GM12878 (cell line): ENCODE results near the gene MYBL2. TPM values are rescaled to one million over a fixed set of nuclear protein-coding genes. Genes with fewer than 3 reads are reported as not detected.

Experiments used
- ATAC-seq: fragments of 200-7000 bp; cut with Tn5 transposase; 3 replicates; pipeline ENCODE4 v1.9.1; 2020; ENCODE audit warnings: mild to moderate bottlenecking, moderate library complexity
- BruUV-seq: library from RNA; stranded (reverse); fragments of 400-500 nt; replicated peaks from 2 replicates; lab custom pipeline; 2021; lab: Mats Ljungman, UMichigan
- CTCF ChIA-PET: fragments of 300-600 bp; sonication (Branson Sonifier 250); formaldehyde crosslinking; extraction: SDS; loops from one replicate; lab custom pipeline; 2021; ENCODE audit warnings: inconsistent platforms; lab: Yijun Ruan, JAX
- POLR2A ChIA-PET: fragments of 350-600 bp; formaldehyde crosslinking; extraction: SDS; loops from one replicate; lab custom pipeline; 2021; ENCODE audit warnings: inconsistent platforms; lab: Charles Lee
- RAD21 ChIA-PET: fragments of 300-600 bp; sonication (Branson Sonifier 250); formaldehyde crosslinking; loops from one replicate; lab custom pipeline; 2023; ENCODE audit warnings: antibody characterized with exemption; ENCODE audit not compliant: unreplicated experiment; lab: Charles Lee
- SMC1A ChIA-PET: fragments of 300-600 bp; sonication (Branson Sonifier 250); formaldehyde crosslinking; loops from one replicate; lab custom pipeline; 2023; ENCODE audit not compliant: unreplicated experiment, uncharacterized antibody; lab: Charles Lee
- DNase-seq: peaks from one replicate; pipeline ENCODE4 v3.0.0-alpha.2; 2011; ENCODE audit warnings: low read depth, low spot score
- FAIRE-seq: peaks from 3 replicates; lab custom pipeline; 2011; peaks lifted over from hg19 to GRCh38; lab: Jason Lieb, UNC
- H2AFZ ChIP-seq: 2 replicates; pipeline ENCODE4 v1.6.0; 2011; ENCODE audit warnings: low read depth, low read length, control low read depth; ENCODE audit not compliant: control insufficient read depth
- H3K27ac ChIP-seq: 2 replicates; pipeline ENCODE4 v1.5.1; 2011; ENCODE audit warnings: control low read depth; ENCODE audit not compliant: control insufficient read depth, insufficient read depth
- H3K27me3 ChIP-seq, 2 experiments: replicated peaks in 1 of 2; 2 replicates each; pipeline versions ENCODE4 v1.6.0 to v1.6.1; 2011; ENCODE audit warnings: low read length in 1 of 2; ENCODE audit not compliant: control insufficient read depth in 2 of 2, insufficient read depth in 2 of 2
- H3K36me3 ChIP-seq, 2 experiments: 2 replicates each; pipeline ENCODE4 v1.5.1; 2011; ENCODE audit warnings: low read length in 1 of 2; ENCODE audit not compliant: control insufficient read depth in 2 of 2, insufficient read depth in 2 of 2
- H3K4me1 ChIP-seq: 2 replicates; pipeline ENCODE4 v1.6.1; 2011; ENCODE audit warnings: mild to moderate bottlenecking, low read length, moderate library complexity, mixed read lengths; ENCODE audit not compliant: control insufficient read depth, insufficient read depth
- H3K4me2 ChIP-seq: 2 replicates; pipeline ENCODE4 v1.6.0; 2011; ENCODE audit warnings: control low read depth; ENCODE audit not compliant: control insufficient read depth, insufficient read depth
- H3K4me3 ChIP-seq: fragments of 200-600 bp; sonication (generic); 2 replicates; pipeline ENCODE4 v1.5.1; 2016
- H3K79me2 ChIP-seq: 2 replicates; pipeline ENCODE4 v1.6.0; 2011; ENCODE audit warnings: low read length; ENCODE audit not compliant: control insufficient read depth, insufficient read depth
- H3K9ac ChIP-seq: 2 replicates; pipeline ENCODE4 v1.8.0; 2011; ENCODE audit warnings: low read length, control low read depth, mixed read lengths; ENCODE audit not compliant: control insufficient read depth, insufficient read depth
- H3K9me3 ChIP-seq: replicated peaks from 3 replicates; pipeline ENCODE4 v1.5.1; 2011; ENCODE audit warnings: mild to moderate bottlenecking, low read length; ENCODE audit not compliant: control insufficient read depth, insufficient read depth
- H4K20me1 ChIP-seq: 2 replicates; pipeline ENCODE4 v1.6.0; 2011; ENCODE audit not compliant: control insufficient read depth, insufficient read depth
- BMI1 ChIP-seq: fragments of 450-650 bp; IDR thresholded peaks from 2 replicates; pipeline ENCODE4 v1.6.1; 2016; ENCODE audit warnings: mild to moderate bottlenecking, moderate library complexity, borderline replicate concordance
- CBFB ChIP-seq: IDR thresholded peaks from 2 replicates; pipeline ENCODE4 v1.6.1; 2016; ENCODE audit warnings: antibody characterized with exemption, low read depth
- CEBPB ChIP-seq, 2 experiments: fragments of 150-350 bp in 1 of 2; IDR thresholded peaks; 2 replicates each; pipeline ENCODE4 v1.6.1; 2012 to 2014; ENCODE audit warnings: low read depth in 2 of 2, low read length in 2 of 2, borderline replicate concordance in 1 of 2, inconsistent platforms in 1 of 2
- CHD1 ChIP-seq: IDR thresholded peaks from 2 replicates; pipeline ENCODE4 v1.6.1; 2012; ENCODE audit warnings: low read depth, low read length, improper control_type of control experiment
- EGR1 ChIP-seq, 2 experiments: IDR thresholded peaks; 1 replicate in 1 of 2; 2 replicates in 1 of 2; pipeline ENCODE4 v1.6.1; 2011 to 2012; ENCODE audit warnings: low read depth in 2 of 2, low read length in 2 of 2, borderline replicate concordance in 1 of 2, mild to moderate bottlenecking in 1 of 2, moderate library complexity in 1 of 2
- FOXM1 ChIP-seq: IDR thresholded peaks from 2 replicates; pipeline ENCODE4 v1.6.1; 2012; ENCODE audit warnings: low read depth, mild to moderate bottlenecking, inconsistent platforms, low read length, moderate library complexity
- MEF2B ChIP-seq: fragments of 450-650 bp; IDR thresholded peaks from 2 replicates; pipeline ENCODE4 v1.6.1; 2018; ENCODE audit warnings: mild to moderate bottlenecking, moderate library complexity; ENCODE audit not compliant: partially characterized antibody, poor library complexity, severe bottlenecking
- MYB ChIP-seq: fragments of 150-350 bp; IDR thresholded peaks from 2 replicates; pipeline ENCODE4 v1.6.1; 2014; ENCODE audit warnings: mild to moderate bottlenecking, low read depth, low read length, borderline replicate concordance
- PRDM15 ChIP-seq: fragments of 450-650 bp; formaldehyde crosslinking; IDR thresholded peaks from 2 replicates; pipeline ENCODE4 v1.4.0; 2020; ENCODE audit warnings: mild to moderate bottlenecking, moderate library complexity
- RAD51 ChIP-seq: fragments of 450-650 bp; IDR thresholded peaks from 2 replicates; pipeline ENCODE4 v1.6.1; 2016; ENCODE audit warnings: moderate library complexity, mild to moderate bottlenecking, inconsistent platforms
- TBL1XR1 ChIP-seq: IDR thresholded peaks from 2 replicates; pipeline ENCODE4 v1.6.1; 2012; ENCODE audit warnings: low read depth, low read length, improper control_type of control experiment
- USF2 ChIP-seq: IDR thresholded peaks from 2 replicates; pipeline ENCODE4 v1.6.1; 2011; ENCODE audit warnings: low read depth, low read length, improper control_type of control experiment, borderline replicate concordance
- ZBTB40 ChIP-seq: fragments of 450-650 bp; IDR thresholded peaks from 2 replicates; pipeline ENCODE4 v1.6.1; 2016; ENCODE audit warnings: mild to moderate bottlenecking, moderate library complexity, borderline replicate concordance
- WGBS: methylation state at CpG from one replicate; pipeline ENCODE4 v1.1.6; 2016; ENCODE audit warnings: low lambda C conversion rate; ENCODE audit not compliant: insufficient replicate concordance, insufficient coverage; ENCODE audit errors: missing lambda C conversion rate; 5-methylcytosine and 5-hydroxymethylcytosine counted together
- in situ Hi-C: fragments of 300-500 bp; cut with MboI; formaldehyde crosslinking; loops from 9 replicates; pipeline ENCODE4 v1.14.3; 2018; ENCODE audit warnings: mixed read lengths
- intact Hi-C: fragments of 100-400 bp; cut with micrococcal nuclease; formaldehyde crosslinking; loops from one replicate; pipeline ENCODE4 v1.14.2; 2022; ENCODE audit not compliant: unreplicated experiment
- polyA plus RNA-seq, 11 experiments: library from polyadenylated mRNA; depleted of rRNA in 4 of 11; unstranded in 6 of 11; stranded (reverse) in 5 of 11; fragments of >200 nt; fragmentation: Nextera tagmentation in 4 of 11; fragmentation: Illumina TruSeq in 1 of 11; extraction: Ambion mirVana in 4 of 11; extraction: Trizol in 1 of 11; gene quantifications; 1 replicate in 1 of 11; 2 replicates in 10 of 11; pipeline versions ENCODE4 v1.2.1 to v1.2.3, GENCODE V29; 2011 to 2016; ENCODE audit warnings: inconsistent platforms in 2 of 11, missing spikeins in 2 of 11, low read depth in 1 of 11
- total RNA-seq, 4 experiments: library from RNA; depleted of rRNA in 3 of 4; stranded (reverse); fragments of >200 nt in 3 of 4; fragmentation: Illumina TruSeq in 1 of 4; extraction: Trizol in 1 of 4; gene quantifications; 2 replicates each; pipeline versions ENCODE4 v1.2.1 to v1.2.3, GENCODE V29; 2013 to 2021

Gene MYBL2
- total and polyA plus RNA-seq, 10 of the 15 experiments (the other 5 are each of a cell fraction or from before 2014, with no cell fraction given): 4.5 to 213 (median 74.2) TPM

GRCh38 chr20:43669332-43669731 is 2.4 kb downstream of the MYBL2 start:
- Histone ChIP-seq H3K79me2 (peaks cover 30% of the 10 kb centered on the region), H2AFZ (peak overlapping the region; percentile 45; the same call in 1 of the 2 replicates), H3K4me1 (peaks cover 13% of the 10 kb centered on the region), H4K20me1 (no peaks in the 10 kb centered on the region), H3K36me3 (peaks cover 0 to 2% of the 10 kb centered on the region in 2 experiments; a peak in 1 of 4 replicates), H3K4me2 (peak overlapping the region; percentile 45; the same call in 1 of the 2 replicates), H3K4me3 (no peak overlapping the region; the same call in 1 of the 2 replicates), H3K27ac (no peak overlapping the region; the same call in 1 of the 2 replicates), H3K27me3 (no peaks in the 10 kb centered on the region), H3K9ac (no peak overlapping the region), H3K9me3 (no peaks in the 10 kb centered on the region)
- in situ Hi-C loops: no loop called here
- WGBS: 94% methylated on average over 3 of the region's 3 CpGs
- intact Hi-C loops: no loop called here
- no peak for DNase-seq
- no peak for FAIRE-seq
- SMC1A ChIA-PET: interaction anchor here (1.0 to 1.9 kb wide), 3 partner anchors 12 to 411 kb away, joined by 3 to 8 read pairs (median 5); no protein-coding TSS in a partner anchor
- POLR2A ChIA-PET: interaction anchor here (1.7 to 2.0 kb wide), 2 partner anchors 9 to 12 kb away, joined by 6 to 7 read pairs; no protein-coding TSS in a partner anchor
- ATAC-seq: peak; percentile 9; the same call in 2 of the 3 replicates
- no TSS peak for BruUV-seq
- CTCF ChIA-PET: interaction anchor here (0.9 kb wide), 1 partner anchor 23 kb away, joined by 3 read pairs; no protein-coding TSS in a partner anchor
- RAD21 ChIA-PET: no interaction called here
- no peak for TF ChIP-seq CEBPB (IDR thresholded peaks at IDR 0.05; ENCODE audit: borderline replicate concordance in 1 of 2, low read depth in 2 of 2, low read length in 2 of 2)
- TF ChIP-seq MYB: no peak
- TF ChIP-seq EGR1 (IDR thresholded peaks at IDR 0.05; ENCODE audit: borderline replicate concordance in 1 of 2, low read depth in 2 of 2, low read length in 2 of 2): no peak
- TF ChIP-seq CBFB: no peak
- TF ChIP-seq PRDM15: no peak
- TF ChIP-seq CHD1: no peak
- no peak for TF ChIP-seq RAD51
- no peak for TF ChIP-seq BMI1
- TF ChIP-seq ZBTB40: no peak
- TF ChIP-seq FOXM1: no peak
- TF ChIP-seq TBL1XR1: no peak
- TF ChIP-seq USF2: no peak
- no peak for TF ChIP-seq MEF2B
